ENCODE data around the gene ARHGEF5. TPM values are rescaled to one million over a fixed set of nuclear protein-coding genes. Genes with fewer than 3 reads are reported as not detected.

Gene ARHGEF5
- total RNA-seq, 1 experiment from 2014 or later, result 44.2 TPM

DNA sequence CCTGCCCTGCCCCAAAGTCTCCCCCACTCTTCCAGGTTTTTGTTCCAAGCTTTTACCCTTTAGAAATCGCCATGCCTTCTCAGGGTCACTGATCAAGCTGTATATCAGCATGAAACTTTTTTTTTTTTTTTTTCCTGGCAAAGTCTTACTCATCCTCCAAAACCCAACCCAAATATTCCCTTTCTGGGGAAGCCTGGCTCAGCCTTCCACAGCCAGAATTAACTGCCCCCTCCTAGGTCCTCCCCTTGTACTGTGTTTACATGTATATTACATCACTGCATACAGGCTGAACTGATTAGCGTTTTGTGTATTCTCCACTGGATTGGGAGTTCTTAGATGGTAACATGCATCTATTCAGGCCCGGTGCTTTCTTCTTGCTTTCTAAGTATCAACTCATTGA lies 52.9 kb downstream of the ARHGEF5 start:
- Histone ChIP-seq H3K4me1 (ENCODE audit: control insufficient read depth in 1 of 2, insufficient read depth in 2 of 2, low read length in 2 of 2) (no peaks in the 10 kb centered on the region), H3K9me2 (ENCODE audit: insufficient read depth) (no peaks in the 10 kb centered on the region), H2AFZ (ENCODE audit: low read depth, low read length, poor library complexity, severe bottlenecking) (no peak overlapping the region), H3K27me3 (ENCODE audit: insufficient read depth, low read length) (no peaks in the 10 kb centered on the region), H3K4me2 (ENCODE audit: low read length) (no peak overlapping the region), H3K9ac (ENCODE audit: low read length) (no peak overlapping the region), H3K27ac (ENCODE audit: low read depth, low read length) (no peak overlapping the region), H3K4me3 (replicated peaks in 1 of 2; ENCODE audit: low read depth in 1 of 2, low read length in 2 of 2) (no peak overlapping the region), H4K20me1 (ENCODE audit: insufficient read depth) (no peaks in the 10 kb centered on the region), H3K36me3 (ENCODE audit: control insufficient read depth in 1 of 2, insufficient read depth in 2 of 2, low read length in 2 of 2) (no peaks in the 10 kb centered on the region), H3K9me3 (ENCODE audit: control insufficient read depth in 1 of 2, insufficient read depth in 1 of 2, low read depth in 1 of 2, low read length in 2 of 2) (no peaks in the 10 kb centered on the region), H3K79me2 (ENCODE audit: insufficient read depth, low read length) (no peaks in the 10 kb centered on the region)
- BruUV-seq (replicated peaks), result no TSS peak
- POLR2A ChIA-PET, result no interaction called here
- TF ChIP-seq YY1 (IDR thresholded peaks at IDR 0.05; ENCODE audit: extremely low read depth, insufficient replicate concordance, low read depth, low read length) (no peak), RAD21 (IDR thresholded peaks at IDR 0.05; ENCODE audit: low read depth) (no peak), EZH2 (IDR thresholded peaks at IDR 0.05) (no peak), EZH2phosphoT487 (IDR thresholded peaks at IDR 0.05; ENCODE audit: borderline replicate concordance) (no peak), SIN3A (IDR thresholded peaks at IDR 0.05; ENCODE audit: low read depth) (no peak), ZFX (IDR thresholded peaks at IDR 0.05) (no peak), JUND (IDR thresholded peaks at IDR 0.05) (no peak), ELF1 (IDR thresholded peaks at IDR 0.05; ENCODE audit: borderline replicate concordance, low read depth) (no peak), SP1 (IDR thresholded peaks at IDR 0.05; ENCODE audit: low read depth) (no peak), POLR2AphosphoS5 (IDR thresholded peaks at IDR 0.05; ENCODE audit: low read depth, low read length) (no peak), EGR1 (IDR thresholded peaks at IDR 0.05; ENCODE audit: low read depth) (no peak), SRF (IDR thresholded peaks at IDR 0.05; ENCODE audit: low read depth) (no peak), FOSL1 (IDR thresholded peaks at IDR 0.05; ENCODE audit: low read depth) (no peak)
- TF ChIP-seq, protein P1, sequence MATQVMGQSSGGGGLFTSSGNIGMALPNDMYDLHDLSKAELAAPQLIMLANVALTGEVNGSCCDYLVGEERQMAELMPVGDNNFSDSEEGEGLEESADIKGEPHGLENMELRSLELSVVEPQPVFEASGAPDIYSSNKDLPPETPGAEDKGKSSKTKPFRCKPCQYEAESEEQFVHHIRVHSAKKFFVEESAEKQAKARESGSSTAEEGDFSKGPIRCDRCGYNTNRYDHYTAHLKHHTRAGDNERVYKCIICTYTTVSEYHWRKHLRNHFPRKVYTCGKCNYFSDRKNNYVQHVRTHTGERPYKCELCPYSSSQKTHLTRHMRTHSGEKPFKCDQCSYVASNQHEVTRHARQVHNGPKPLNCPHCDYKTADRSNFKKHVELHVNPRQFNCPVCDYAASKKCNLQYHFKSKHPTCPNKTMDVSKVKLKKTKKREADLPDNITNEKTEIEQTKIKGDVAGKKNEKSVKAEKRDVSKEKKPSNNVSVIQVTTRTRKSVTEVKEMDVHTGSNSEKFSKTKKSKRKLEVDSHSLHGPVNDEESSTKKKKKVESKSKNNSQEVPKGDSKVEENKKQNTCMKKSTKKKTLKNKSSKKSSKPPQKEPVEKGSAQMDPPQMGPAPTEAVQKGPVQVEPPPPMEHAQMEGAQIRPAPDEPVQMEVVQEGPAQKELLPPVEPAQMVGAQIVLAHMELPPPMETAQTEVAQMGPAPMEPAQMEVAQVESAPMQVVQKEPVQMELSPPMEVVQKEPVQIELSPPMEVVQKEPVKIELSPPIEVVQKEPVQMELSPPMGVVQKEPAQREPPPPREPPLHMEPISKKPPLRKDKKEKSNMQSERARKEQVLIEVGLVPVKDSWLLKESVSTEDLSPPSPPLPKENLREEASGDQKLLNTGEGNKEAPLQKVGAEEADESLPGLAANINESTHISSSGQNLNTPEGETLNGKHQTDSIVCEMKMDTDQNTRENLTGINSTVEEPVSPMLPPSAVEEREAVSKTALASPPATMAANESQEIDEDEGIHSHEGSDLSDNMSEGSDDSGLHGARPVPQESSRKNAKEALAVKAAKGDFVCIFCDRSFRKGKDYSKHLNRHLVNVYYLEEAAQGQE (IDR thresholded peaks at IDR 0.05; ENCODE audit: low read depth), result no peak
- TF ChIP-seq, protein P2, sequence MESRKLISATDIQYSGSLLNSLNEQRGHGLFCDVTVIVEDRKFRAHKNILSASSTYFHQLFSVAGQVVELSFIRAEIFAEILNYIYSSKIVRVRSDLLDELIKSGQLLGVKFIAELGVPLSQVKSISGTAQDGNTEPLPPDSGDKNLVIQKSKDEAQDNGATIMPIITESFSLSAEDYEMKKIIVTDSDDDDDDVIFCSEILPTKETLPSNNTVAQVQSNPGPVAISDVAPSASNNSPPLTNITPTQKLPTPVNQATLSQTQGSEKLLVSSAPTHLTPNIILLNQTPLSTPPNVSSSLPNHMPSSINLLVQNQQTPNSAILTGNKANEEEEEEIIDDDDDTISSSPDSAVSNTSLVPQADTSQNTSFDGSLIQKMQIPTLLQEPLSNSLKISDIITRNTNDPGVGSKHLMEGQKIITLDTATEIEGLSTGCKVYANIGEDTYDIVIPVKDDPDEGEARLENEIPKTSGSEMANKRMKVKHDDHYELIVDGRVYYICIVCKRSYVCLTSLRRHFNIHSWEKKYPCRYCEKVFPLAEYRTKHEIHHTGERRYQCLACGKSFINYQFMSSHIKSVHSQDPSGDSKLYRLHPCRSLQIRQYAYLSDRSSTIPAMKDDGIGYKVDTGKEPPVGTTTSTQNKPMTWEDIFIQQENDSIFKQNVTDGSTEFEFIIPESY (IDR thresholded peaks at IDR 0.05; ENCODE audit: extremely low read depth, insufficient replicate concordance, low read length), result no peak
- TF ChIP-seq, protein P3, sequence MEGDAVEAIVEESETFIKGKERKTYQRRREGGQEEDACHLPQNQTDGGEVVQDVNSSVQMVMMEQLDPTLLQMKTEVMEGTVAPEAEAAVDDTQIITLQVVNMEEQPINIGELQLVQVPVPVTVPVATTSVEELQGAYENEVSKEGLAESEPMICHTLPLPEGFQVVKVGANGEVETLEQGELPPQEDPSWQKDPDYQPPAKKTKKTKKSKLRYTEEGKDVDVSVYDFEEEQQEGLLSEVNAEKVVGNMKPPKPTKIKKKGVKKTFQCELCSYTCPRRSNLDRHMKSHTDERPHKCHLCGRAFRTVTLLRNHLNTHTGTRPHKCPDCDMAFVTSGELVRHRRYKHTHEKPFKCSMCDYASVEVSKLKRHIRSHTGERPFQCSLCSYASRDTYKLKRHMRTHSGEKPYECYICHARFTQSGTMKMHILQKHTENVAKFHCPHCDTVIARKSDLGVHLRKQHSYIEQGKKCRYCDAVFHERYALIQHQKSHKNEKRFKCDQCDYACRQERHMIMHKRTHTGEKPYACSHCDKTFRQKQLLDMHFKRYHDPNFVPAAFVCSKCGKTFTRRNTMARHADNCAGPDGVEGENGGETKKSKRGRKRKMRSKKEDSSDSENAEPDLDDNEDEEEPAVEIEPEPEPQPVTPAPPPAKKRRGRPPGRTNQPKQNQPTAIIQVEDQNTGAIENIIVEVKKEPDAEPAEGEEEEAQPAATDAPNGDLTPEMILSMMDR (IDR thresholded peaks at IDR 0.05 in 2 of 3, conservative IDR thresholded peaks at IDR 0.05 in 1 of 3; ENCODE audit: borderline replicate concordance in 1 of 3, insufficient read depth in 1 of 3, low read depth in 2 of 3, low read length in 2 of 3), result no peak
- TF ChIP-seq, protein P4, sequence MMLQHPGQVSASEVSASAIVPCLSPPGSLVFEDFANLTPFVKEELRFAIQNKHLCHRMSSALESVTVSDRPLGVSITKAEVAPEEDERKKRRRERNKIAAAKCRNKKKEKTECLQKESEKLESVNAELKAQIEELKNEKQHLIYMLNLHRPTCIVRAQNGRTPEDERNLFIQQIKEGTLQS (IDR thresholded peaks at IDR 0.05), result no peak
- TF ChIP-seq, protein P5, sequence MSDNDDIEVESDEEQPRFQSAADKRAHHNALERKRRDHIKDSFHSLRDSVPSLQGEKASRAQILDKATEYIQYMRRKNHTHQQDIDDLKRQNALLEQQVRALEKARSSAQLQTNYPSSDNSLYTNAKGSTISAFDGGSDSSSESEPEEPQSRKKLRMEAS (IDR thresholded peaks at IDR 0.05), result no peak
- CTCF ChIA-PET, result no interaction called here
- DNase-seq (ENCODE audit: low read depth, low spot score) (no peak), ATAC-seq (no peak)
- intact Hi-C loops (cut with micrococcal nuclease), result no loop called here
- RAD21 ChIA-PET (ENCODE audit: low non-redundant PET in 1 of 2, low total read pairs in 2 of 2, uncharacterized antibody in 2 of 2, unreplicated experiment in 2 of 2), result no interaction called here

Data from HCT116 (cell line).